ENCODE data around the gene TDRD3. TPM values are rescaled to one million over a fixed set of nuclear protein-coding genes. Genes with fewer than 3 reads are reported as not detected.
A peak's percentile ranks its signal among the peaks of the same experiment; 100 is the strongest.

The TDRD3 gene
- total and polyA plus RNA-seq, 2 donors (not counting 1 experiment from before 2014, with no cell fraction given), result 10.5 to 18.8 TPM

- TF ChIP-seq CTCF (conservative IDR thresholded peaks at IDR 0.05 in 1 of 2, IDR thresholded peaks at IDR 0.05 in 1 of 2; ENCODE audit: low read depth in 1 of 2, low read length in 2 of 2), result peak in 1 of 2 donors; percentile 46
- no peak for TF ChIP-seq EZH2 (IDR thresholded peaks at IDR 0.05; ENCODE audit: low read length, missing control alignments)
- no peak overlapping the region for H3K4me2 ChIP-seq (ENCODE audit: extremely low read depth, insufficient read depth, low read length)
- H3K4me3 ChIP-seq (replicated peaks in 1 of 4; ENCODE audit: control extremely low read depth in 1 of 4, insufficient read depth in 1 of 4, low read depth in 3 of 4, low read length in 4 of 4), result peak overlapping the region in 1 of 4 experiments; percentile 4
- peak overlapping the region; percentile 72 for H3K27ac ChIP-seq (ENCODE audit: insufficient read depth, low read length)
- H3K36me3 ChIP-seq (ENCODE audit: control insufficient read depth, insufficient read depth, low read length), result no peaks in the 10 kb centered on the region
- no peaks in the 10 kb centered on the region for H3K9me3 ChIP-seq (ENCODE audit: control insufficient read depth, insufficient read depth, low read depth, low read length)
- no peaks in the 10 kb centered on the region for H4K20me1 ChIP-seq (ENCODE audit: control insufficient read depth, extremely low read depth, insufficient read depth, low read length)
- no peak overlapping the region for H3K9ac ChIP-seq (ENCODE audit: insufficient read depth, low read length)
- H2AFZ ChIP-seq (ENCODE audit: low read length), result peak overlapping the region; percentile 52
- no peaks in the 10 kb centered on the region for H3K27me3 ChIP-seq (ENCODE audit: control insufficient read depth, insufficient read depth, low read length)
- peak; percentile 59 to 85 for DNase-seq (ENCODE audit: low read depth in 2 of 2)
- H3K79me2 ChIP-seq (ENCODE audit: control insufficient read depth, insufficient read depth, low read length), result no peaks in the 10 kb centered on the region
- peaks cover 3% of the 10 kb centered on the region for H3K4me1 ChIP-seq (ENCODE audit: control insufficient read depth, extremely low read depth, insufficient read depth, low read length)
These were observed 186.3 kb downstream of the TDRD3 start for GRCh38 chr13:60583196-60583888.

GRCh38 chr13:60583911-60584753 is 187.1 kb downstream of the TDRD3 start:
- Histone ChIP-seq H3K4me2 (ENCODE audit: extremely low read depth, insufficient read depth, low read length) (no peak overlapping the region), H3K79me2 (ENCODE audit: control insufficient read depth, insufficient read depth, low read length) (no peaks in the 10 kb centered on the region), H2AFZ (ENCODE audit: low read length) (peak overlapping the region; percentile 13), H3K27me3 (ENCODE audit: control insufficient read depth, insufficient read depth, low read length) (no peaks in the 10 kb centered on the region), H3K36me3 (ENCODE audit: control insufficient read depth, insufficient read depth, low read length) (no peaks in the 10 kb centered on the region), H3K27ac (ENCODE audit: insufficient read depth, low read length) (peak overlapping the region; percentile 72), H3K4me3 (replicated peaks in 1 of 4; ENCODE audit: control extremely low read depth in 1 of 4, insufficient read depth in 1 of 4, low read depth in 3 of 4, low read length in 4 of 4) (no peak overlapping the region), H4K20me1 (ENCODE audit: control insufficient read depth, extremely low read depth, insufficient read depth, low read length) (no peaks in the 10 kb centered on the region), H3K9ac (ENCODE audit: insufficient read depth, low read length) (no peak overlapping the region), H3K4me1 (ENCODE audit: control insufficient read depth, extremely low read depth, insufficient read depth, low read length) (peaks cover 3% of the 10 kb centered on the region), H3K9me3 (ENCODE audit: control insufficient read depth, insufficient read depth, low read depth, low read length) (no peaks in the 10 kb centered on the region)
- peak; percentile 58 to 94 for DNase-seq (ENCODE audit: low read depth in 2 of 2)
- no peak for TF ChIP-seq CTCF (conservative IDR thresholded peaks at IDR 0.05 in 1 of 2, IDR thresholded peaks at IDR 0.05 in 1 of 2; ENCODE audit: low read depth in 1 of 2, low read length in 2 of 2)
- TF ChIP-seq EZH2 (IDR thresholded peaks at IDR 0.05; ENCODE audit: low read length, missing control alignments), result no peak

GRCh38 chr13:60584976-60585375 is 188.0 kb downstream of the TDRD3 start:
- no peaks in the 10 kb centered on the region for H4K20me1 ChIP-seq (ENCODE audit: control insufficient read depth, extremely low read depth, insufficient read depth, low read length)
- H3K9ac ChIP-seq (ENCODE audit: insufficient read depth, low read length), result no peak overlapping the region
- H3K36me3 ChIP-seq (ENCODE audit: control insufficient read depth, insufficient read depth, low read length), result no peaks in the 10 kb centered on the region
- H3K27ac ChIP-seq (ENCODE audit: insufficient read depth, low read length), result peak overlapping the region; percentile 13
- no peak overlapping the region for H2AFZ ChIP-seq (ENCODE audit: low read length)
- H3K79me2 ChIP-seq (ENCODE audit: control insufficient read depth, insufficient read depth, low read length), result no peaks in the 10 kb centered on the region
- no peak for TF ChIP-seq EZH2 (IDR thresholded peaks at IDR 0.05; ENCODE audit: low read length, missing control alignments)
- TF ChIP-seq CTCF (conservative IDR thresholded peaks at IDR 0.05 in 1 of 2, IDR thresholded peaks at IDR 0.05 in 1 of 2; ENCODE audit: low read depth in 1 of 2, low read length in 2 of 2), result no peak
- peaks cover 3% of the 10 kb centered on the region for H3K4me1 ChIP-seq (ENCODE audit: control insufficient read depth, extremely low read depth, insufficient read depth, low read length)
- DNase-seq (ENCODE audit: low read depth in 2 of 2), result peak in 1 of 2 donors; percentile 54
- H3K4me2 ChIP-seq (ENCODE audit: extremely low read depth, insufficient read depth, low read length), result no peak overlapping the region
- H3K27me3 ChIP-seq (ENCODE audit: control insufficient read depth, insufficient read depth, low read length), result no peaks in the 10 kb centered on the region
- H3K9me3 ChIP-seq (ENCODE audit: control insufficient read depth, insufficient read depth, low read depth, low read length), result no peaks in the 10 kb centered on the region
- no peak overlapping the region for H3K4me3 ChIP-seq (replicated peaks in 1 of 4; ENCODE audit: control extremely low read depth in 1 of 4, insufficient read depth in 1 of 4, low read depth in 3 of 4, low read length in 4 of 4)

Measured in fibroblast of lung (primary cell).